NCI-H146 treated with DMSO at 0.1 percent for 48 hours (cell line): Measurements from ENCODE around the gene MPHOSPH8.
"Not testable (repeated sequence)": the region's sequence is repeated elsewhere in the genome, so short reads cannot be mapped to it uniquely, and the experiment has no call there.

Source experiments
- DNase-seq: peaks from one replicate; lab custom pipeline; 2025; ENCODE audit not compliant: unreplicated experiment; lab: John Stamatoyannopoulos, UW

The MPHOSPH8 gene

GRCh38 chr13:19624265-19624664 is 9.2 kb upstream of the MPHOSPH8 start:
- no peak for DNase-seq

DNA sequence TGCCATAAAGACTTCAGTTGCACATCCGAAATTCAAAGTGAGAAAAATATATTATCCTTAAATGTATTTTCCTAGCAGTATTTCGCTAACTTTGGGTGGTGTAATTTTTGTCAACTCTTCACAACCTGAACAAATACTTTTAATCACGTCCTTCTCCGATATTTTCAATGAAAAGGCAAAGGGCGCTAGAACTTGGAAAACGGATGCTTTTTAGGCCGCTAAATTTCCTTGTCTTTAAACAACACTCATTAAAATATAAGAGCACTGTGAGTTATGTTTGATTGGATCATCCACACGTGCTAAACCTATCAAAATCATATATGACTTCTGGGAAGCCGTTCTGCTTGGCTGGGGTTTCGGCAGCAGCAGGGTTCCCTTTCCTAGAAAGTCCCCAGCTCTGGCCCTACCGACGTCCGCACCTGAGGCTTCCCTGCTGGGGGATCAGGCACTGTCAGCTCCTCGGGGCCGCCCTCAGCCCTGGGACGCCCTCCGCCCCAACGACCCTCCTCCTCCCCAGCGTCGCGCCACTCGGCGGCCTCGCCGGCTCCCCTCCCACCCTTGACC is 462 bp upstream of the MPHOSPH8 start:
- no peak for DNase-seq

- no peak for DNase-seq
Measured at GRCh38 chr13:19634256-19634740, 839 bp downstream of the MPHOSPH8 start.

DNA sequence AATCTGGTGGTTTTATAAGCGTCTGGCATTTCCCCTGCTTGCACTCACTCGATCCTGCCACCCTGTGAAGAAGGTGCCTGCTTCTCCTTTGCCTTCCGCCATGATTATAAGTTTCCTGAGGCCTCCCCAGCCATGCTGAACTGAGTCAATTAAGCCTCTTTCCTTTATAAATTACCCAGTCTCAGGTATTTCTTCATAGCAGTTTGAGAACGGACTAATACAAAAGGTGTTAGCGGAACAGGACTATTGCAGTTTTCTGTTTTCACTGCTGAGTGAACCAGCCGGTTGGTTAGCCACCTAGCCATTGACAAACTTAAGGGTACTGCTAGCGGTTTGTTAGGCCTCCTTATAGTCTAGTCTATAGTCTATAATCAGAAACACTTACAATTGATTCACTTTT is 2.5 kb downstream of the MPHOSPH8 start:
- DNase-seq: not testable (repeated sequence)

DNA sequence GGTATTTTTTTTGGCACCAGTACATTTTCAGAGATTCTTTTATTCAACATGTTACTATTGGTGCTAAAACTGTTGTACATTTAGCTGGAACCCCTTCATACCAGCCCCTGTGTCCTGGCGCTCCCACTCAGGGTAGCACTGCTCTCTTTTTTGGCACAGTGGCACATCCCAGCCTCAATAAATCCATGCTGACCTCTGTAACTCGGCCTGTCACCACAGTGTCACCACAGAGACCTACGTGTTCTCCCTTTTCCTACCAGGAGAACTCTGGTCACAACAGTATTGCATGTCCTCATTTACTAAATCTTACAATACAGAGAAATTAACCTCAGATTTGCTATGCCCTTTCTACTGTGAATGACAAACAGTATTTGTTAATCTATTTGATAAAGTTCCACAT is 10.2 kb downstream of the MPHOSPH8 start:
- no peak for DNase-seq

- no peak for DNase-seq
Measured at GRCh38 chr13:19645000-19645399, 11.5 kb downstream of the MPHOSPH8 start.

GRCh38 chr13:19646063-19646462 is 12.6 kb downstream of the MPHOSPH8 start:
- no peak for DNase-seq

- DNase-seq: no peak
Measured at GRCh38 chr13:19650742-19651141, 17.3 kb downstream of the MPHOSPH8 start.

- DNase-seq: no peak
Measured at GRCh38 chr13:19657872-19658591, 24.6 kb downstream of the MPHOSPH8 start.

- DNase-seq: no peak
Measured at GRCh38 chr13:19658831-19659230, 25.4 kb downstream of the MPHOSPH8 start.

DNA sequence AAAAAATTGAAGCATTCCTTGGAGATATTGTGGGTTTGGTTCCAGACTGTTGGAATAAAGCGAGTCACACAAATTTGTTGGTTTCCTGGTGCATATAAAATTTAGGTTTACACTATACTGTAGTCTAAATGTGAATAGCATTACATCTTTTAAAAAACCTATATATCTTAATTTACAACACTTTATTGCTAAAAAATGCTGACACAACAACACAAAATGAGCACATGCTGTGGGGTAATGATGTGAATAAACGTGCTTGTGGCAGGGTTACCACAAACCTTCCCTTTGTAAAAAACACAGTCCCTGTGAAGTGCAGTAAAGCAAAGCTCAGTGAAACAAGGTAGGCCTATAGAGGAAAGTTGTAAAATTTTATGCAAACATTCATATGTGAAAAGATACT is 27.7 kb downstream of the MPHOSPH8 start:
- DNase-seq: no peak

GRCh38 chr13:19661561-19661960 is 28.1 kb downstream of the MPHOSPH8 start:
- no peak for DNase-seq

DNA sequence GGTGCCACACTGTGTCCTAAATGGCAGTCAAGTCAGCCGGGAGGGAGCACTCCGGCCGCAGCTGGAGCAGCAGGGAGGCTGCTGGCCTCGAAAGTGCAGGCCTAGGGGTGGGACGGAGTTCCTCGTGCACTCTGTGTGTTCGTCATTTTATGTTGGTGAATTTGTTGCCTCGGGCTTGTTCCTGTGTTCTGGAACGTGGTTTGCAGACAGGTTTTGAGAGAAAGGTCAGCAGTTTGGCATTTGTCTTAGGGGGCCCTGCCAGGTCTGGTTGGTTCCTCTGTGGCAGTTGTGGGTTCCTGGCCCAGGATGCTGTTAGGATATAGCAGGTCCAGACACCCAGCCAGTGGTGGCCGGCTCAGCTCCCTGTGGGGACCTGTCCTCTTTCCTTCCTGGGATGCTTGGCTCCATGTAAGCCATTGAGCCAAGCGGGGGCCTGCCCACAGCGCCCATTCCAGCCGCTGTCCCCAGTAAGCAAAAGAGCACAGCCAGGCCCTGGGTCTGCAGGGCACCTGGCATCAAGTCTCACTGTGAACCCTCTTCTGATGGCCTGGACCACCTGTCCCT is 30.0 kb downstream of the MPHOSPH8 start:
- DNase-seq: no peak

DNA sequence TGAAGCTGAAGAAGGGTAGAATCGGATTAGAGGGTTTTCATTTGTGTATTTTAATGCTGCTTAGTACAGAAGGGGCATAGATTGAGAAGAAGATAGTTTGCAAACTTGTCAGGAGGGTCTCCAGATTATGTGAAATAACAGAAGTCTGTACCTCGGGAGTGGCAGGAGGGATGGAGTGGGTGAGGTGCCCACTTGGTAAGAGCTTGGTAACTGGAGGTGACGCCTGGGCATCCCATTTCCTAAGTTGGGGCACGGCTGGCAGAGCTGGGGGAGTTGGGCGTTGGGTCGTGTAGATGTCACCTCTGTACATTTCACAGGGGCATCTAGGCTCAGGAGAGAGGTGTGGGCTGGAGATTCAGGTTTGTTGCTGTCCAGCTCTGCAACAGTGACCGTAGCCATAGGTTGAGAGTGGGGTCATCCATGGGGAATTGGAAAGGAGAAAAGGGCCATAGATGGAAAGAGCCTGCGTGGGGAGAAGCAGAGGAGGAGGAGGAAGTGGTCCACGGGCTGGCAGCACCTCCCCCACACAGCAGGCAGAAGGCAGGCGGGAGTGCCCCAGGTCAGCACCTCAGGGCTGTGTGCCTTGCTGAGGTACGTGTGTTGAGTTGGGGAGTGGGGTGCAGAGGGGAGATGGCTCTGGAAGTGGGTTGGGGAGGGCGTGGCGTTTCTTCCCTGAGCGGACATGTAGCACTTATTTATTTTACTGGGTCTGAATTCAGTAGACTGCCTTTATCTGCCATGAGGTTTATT is 31.2 kb downstream of the MPHOSPH8 start:
- no peak for DNase-seq

GRCh38 chr13:19665427-19665859 is 32.0 kb downstream of the MPHOSPH8 start:
- no peak for DNase-seq

DNA sequence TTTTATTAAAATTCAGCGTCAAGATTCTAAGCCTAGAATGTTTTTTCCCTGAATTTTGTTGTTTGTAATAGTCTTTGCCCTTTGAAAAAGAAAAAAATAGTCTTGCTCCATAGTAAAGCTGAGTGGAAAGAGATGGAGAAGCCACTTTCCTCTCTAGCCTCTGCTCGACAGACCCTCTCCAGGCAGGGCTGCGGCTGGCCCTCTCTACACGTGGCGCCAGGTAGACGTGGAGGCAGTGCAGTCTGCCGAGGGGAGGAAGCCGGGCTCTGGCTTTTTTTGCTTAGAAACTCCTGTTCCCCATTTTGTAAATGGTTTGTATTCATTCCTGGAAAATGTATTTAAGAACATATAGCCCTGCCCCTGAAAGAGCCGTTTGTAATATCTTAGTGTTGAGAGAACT is 35.3 kb downstream of the MPHOSPH8 start:
- DNase-seq: no peak

- no peak for DNase-seq
Measured at GRCh38 chr13:19670147-19670546, 36.7 kb downstream of the MPHOSPH8 start.

DNA sequence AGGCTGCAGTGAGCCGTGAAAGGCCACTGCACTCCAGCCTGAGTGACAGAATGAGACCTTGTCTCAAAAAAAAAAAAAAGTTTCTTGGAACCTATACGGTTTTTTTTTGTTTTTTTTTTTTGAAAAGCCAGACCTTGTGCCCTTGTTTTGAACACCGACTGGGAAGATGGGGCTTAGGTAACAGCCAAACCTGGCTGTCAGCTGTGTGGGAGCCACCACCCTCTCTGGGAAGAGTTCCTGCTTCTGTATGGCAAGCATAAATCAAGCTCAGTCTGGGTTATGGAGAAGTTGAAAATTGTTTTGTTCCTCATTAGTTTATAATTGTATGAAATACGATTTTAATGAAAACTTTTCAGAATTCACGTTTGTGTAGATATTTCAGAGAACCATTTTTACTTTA is 39.5 kb downstream of the MPHOSPH8 start:
- DNase-seq: no peak

DNA sequence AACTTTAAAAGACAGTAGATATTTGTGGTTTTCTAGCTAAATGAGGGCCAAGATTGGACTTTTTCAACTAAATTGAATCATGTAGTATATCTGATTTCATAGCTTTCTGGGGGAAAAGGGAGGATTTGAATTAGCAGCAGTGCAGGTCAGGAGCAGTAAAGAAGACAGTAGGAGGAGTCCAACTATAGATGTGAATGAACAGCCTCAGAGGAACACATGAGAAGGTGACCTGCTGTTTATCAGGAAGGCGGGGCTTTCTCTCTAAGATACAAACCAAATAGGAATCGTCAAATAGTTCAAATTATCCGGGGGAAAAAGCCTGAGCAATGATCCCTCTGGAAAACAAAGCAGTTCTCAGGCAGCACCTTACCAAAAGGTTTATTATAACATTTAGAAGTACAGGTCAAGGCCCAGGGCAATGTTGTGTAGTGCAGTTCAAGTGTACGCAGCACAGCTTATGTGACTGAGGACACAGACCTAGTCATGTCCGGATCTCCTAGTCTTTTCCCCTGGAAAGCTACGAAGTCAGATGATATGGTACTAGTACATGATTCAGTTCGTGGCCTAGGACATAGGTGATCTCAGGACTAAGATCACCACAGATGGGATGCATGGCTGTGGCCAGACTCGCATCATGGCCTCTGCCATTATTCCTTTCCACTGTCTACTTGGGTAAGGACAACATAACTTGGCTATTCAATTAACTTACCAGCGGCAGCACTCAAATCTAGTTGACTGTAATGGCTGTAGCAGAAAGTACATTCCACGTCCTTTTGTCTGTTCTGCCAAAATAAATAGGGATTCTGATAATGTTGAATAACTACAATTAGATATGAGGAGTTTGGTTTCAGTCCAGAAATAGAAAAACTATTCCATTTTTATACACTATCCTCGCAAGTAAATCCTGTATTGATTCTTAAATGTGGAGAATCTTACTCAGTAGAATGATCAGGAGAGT is 40.3 kb downstream of the MPHOSPH8 start:
- DNase-seq: no peak

DNA sequence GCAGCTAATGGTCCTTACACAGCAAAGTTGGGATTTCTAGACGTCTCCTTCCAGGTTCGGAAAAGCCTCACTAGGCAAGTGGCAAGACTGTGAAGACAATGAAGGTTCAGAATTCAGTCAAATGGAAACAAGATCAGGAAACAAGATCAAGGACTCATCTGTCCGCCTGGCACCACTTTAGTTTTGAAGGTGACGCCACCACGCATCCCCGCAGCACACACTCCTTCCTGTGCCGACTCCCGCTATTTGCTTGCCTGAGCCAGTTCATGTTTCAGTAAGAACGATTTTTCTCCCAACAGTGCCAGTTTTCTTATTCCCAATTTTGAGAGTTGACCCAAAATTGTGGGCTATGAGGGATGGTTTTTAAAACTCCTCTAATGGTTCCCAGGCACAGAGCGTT is 41.4 kb downstream of the MPHOSPH8 start:
- DNase-seq: no peak

GRCh38 chr13:19676168-19676567 is 42.7 kb downstream of the MPHOSPH8 start:
- no peak for DNase-seq
